Psoas muscle (tissue), 8 donors: ENCODE data around the gene DBNDD1. TPM values are rescaled to one million over a fixed set of nuclear protein-coding genes. Genes with fewer than 3 reads are reported as not detected.
A peak's percentile ranks its signal among the peaks of the same experiment; 100 is the strongest.

Source experiments
- ATAC-seq, 4 donors: fragments of 200-7000 bp; cut with Tn5 transposase; one replicate each; pipeline ENCODE4 v1.9.1; 2020; ENCODE audit warnings: moderate library complexity in 3 of 4, mild to moderate bottlenecking in 2 of 4
- DNase-seq, 2 donors: peaks; one replicate each; pipeline ENCODE4 v3.0.0-alpha.2; 2020
- H3K27ac ChIP-seq: fragments of 200-600 bp; one replicate; pipeline ENCODE4 v1.8.0; 2022
- H3K27me3 ChIP-seq, 3 donors: fragments of 200-600 bp in 1 of 3; one replicate each; pipeline versions ENCODE4 v1.6.1 to v1.8.0; 2013 to 2022; ENCODE audit warnings: low read length in 2 of 3, mild to moderate bottlenecking in 2 of 3, moderate library complexity in 1 of 3; ENCODE audit not compliant: insufficient read depth in 3 of 3
- H3K36me3 ChIP-seq, 2 donors: fragments of 200-600 bp in 1 of 2; one replicate each; pipeline versions ENCODE4 v1.6.1 to v1.8.0; 2013 to 2022; ENCODE audit warnings: low read depth in 1 of 2, mild to moderate bottlenecking in 1 of 2, moderate library complexity in 1 of 2; ENCODE audit not compliant: insufficient read depth in 1 of 2
- H3K4me1 ChIP-seq: fragments of 200-600 bp; one replicate; pipeline ENCODE4 v1.8.0; 2022
- H3K4me3 ChIP-seq: fragments of 200-600 bp; one replicate; pipeline ENCODE4 v1.8.0; 2022; ENCODE audit warnings: mild to moderate bottlenecking
- H3K9me3 ChIP-seq: fragments of 200-600 bp; one replicate; pipeline ENCODE4 v1.8.0; 2022
- WGBS, 3 donors: extraction: QIAGEN DNeasy Blood & Tissue Kit; methylation state at CpG; one replicate each; pipeline versions ENCODE4 v1.1.6 to v1.1.7; 2013; 5-methylcytosine and 5-hydroxymethylcytosine counted together
- intact Hi-C, 2 donors: fragments of 100-400 bp; cut with DNase I; formaldehyde crosslinking; loops; one replicate each; pipeline versions ENCODE4 v1.11.0 to v1.14.2; 2022
- polyA plus RNA-seq, 3 donors: library from polyadenylated mRNA; stranded (reverse); fragments of 200-250 nt; gene quantifications; one replicate each; pipeline ENCODE4 v1.2.3, GENCODE V29; 2013
- total RNA-seq, 4 donors: library from RNA; stranded (reverse); fragmentation: NEBNext Ultra II Directional in 2 of 4; extraction: Animal tissue kit (Norgen Biotek cat#: 25700) in 2 of 4; gene quantifications; one replicate each; pipeline versions ENCODE4 v1.2.1 to v1.2.4, GENCODE V29; 2021 to 2023
- TF ChIP-seq, protein P1 (sequence below): fragments of 200-600 bp; IDR thresholded peaks from one replicate; pipeline ENCODE4 v1.8.0; 2022; ENCODE audit warnings: antibody characterized with exemption
- donor health status: healthy with polysubstance abuse.
- donor health status: DM: no; HTN: no; CAD: no; lungs with moderate emphysema.
- donor health status: Bipolar disorder and iron deficiency.
- donor health status: healthy.
- donor health status: DM: yes; HTN: yes; CAD: no.
- donor health status: DM: no; HTN: no; CAD: no.
- donor health status: DM: no; HTN: no; CAD: no.
- donor health status: DM: yes; HTN: yes; CAD: no.

DBNDD1 gene
- total and polyA plus RNA-seq, 7 donors = 14.1 to 37.8 (median 20.2) TPM

DNA sequence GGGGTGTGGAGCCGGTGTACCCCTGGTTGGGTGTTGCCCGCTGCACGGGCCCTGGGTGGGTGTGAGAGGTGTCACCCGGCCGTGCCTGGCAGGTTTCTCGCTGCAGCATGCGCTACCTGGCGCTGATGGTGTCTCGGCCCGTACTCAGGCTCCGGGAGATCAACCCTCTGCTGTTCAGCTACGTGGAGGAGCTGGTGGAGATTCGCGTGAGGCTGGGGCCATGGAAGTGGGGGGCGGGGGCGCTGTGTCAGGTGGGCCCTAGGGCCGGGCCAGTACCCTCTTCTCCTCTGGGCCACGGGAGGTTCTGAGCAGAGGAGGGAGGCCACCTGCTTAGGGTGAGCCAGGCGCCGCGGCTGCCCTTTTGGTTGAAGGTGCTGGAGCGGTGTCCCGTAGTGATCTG lies 57.3 kb downstream of the DBNDD1 start:
- no peak for DNase-seq
- TF ChIP-seq, protein P1, sequence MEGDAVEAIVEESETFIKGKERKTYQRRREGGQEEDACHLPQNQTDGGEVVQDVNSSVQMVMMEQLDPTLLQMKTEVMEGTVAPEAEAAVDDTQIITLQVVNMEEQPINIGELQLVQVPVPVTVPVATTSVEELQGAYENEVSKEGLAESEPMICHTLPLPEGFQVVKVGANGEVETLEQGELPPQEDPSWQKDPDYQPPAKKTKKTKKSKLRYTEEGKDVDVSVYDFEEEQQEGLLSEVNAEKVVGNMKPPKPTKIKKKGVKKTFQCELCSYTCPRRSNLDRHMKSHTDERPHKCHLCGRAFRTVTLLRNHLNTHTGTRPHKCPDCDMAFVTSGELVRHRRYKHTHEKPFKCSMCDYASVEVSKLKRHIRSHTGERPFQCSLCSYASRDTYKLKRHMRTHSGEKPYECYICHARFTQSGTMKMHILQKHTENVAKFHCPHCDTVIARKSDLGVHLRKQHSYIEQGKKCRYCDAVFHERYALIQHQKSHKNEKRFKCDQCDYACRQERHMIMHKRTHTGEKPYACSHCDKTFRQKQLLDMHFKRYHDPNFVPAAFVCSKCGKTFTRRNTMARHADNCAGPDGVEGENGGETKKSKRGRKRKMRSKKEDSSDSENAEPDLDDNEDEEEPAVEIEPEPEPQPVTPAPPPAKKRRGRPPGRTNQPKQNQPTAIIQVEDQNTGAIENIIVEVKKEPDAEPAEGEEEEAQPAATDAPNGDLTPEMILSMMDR = no peak

DNA sequence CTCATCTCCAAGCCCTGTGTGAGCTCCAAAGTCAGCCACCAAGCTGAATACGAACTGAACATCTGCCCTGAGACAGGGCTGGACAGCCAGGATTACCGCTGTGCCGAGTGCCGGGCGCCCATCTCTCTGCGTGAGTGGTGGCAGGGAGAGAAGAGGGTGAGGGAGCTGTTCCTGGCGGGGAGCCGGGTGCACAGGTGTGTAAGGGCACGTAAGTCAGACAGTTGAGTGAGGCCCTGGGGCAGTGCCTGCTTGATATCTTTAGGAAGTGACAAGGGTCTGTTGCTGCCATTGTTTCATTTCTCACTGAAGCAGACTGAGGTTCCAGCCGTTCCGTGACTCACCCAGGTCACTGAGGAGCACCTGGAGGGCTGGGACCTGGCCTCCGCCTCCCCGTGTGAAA lies 58.3 kb downstream of the DBNDD1 start:
- H3K9me3 ChIP-seq = no peaks in the 10 kb centered on the region
- no peaks in the 10 kb centered on the region for H3K27me3 ChIP-seq
- TF ChIP-seq, protein P1 = no peak
- H3K36me3 ChIP-seq = peaks cover 0 to 85% of the 10 kb centered on the region in 2 donors
- WGBS, 3 donors = 88 to 91% (median 91%) methylated on average over 13 of the region's 13 CpGs
- ATAC-seq (no peak), DNase-seq (no peak)
- H3K4me3 ChIP-seq = no peak overlapping the region
- H3K27ac ChIP-seq = no peak overlapping the region
- no peaks in the 10 kb centered on the region for H3K4me1 ChIP-seq
- intact Hi-C loops = no loop called here

More for the DNA sequence above, 57.3 kb downstream of the DBNDD1 start:
- Histone ChIP-seq H3K4me3 (no peak overlapping the region), H3K4me1 (no peaks in the 10 kb centered on the region), H3K27ac (no peak overlapping the region), H3K36me3 (peaks cover 0 to 80% of the 10 kb centered on the region in 2 donors), H3K27me3 (no peaks in the 10 kb centered on the region), H3K9me3 (no peaks in the 10 kb centered on the region)
- intact Hi-C loops = no loop called here
- no peak for ATAC-seq
- 94 to 95% (median 94%) methylated on average over 20 to 23 of the region's 23 CpGs for WGBS, 3 donors

DNA sequence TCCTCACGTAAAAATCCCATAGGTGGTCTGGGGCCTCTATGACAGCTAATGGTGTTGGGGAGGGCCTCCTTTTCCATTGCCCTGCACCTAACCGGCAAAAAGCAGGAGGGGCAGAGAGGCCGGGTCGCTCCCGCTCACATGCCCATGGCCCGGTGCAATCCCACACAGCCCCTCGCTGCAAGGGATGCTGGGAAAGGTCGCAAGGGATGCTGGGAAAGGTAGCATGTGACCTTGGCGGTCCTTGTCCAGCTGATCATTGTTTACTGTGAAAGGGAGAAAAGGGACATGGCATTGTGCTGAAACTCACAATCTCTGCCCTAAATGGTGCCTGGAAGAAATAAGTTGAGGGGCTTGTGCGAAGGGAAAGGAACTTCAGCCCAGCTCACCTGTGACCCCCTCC lies 60.7 kb downstream of the DBNDD1 start:
- Histone ChIP-seq H3K27ac (no peak overlapping the region), H3K4me1 (no peaks in the 10 kb centered on the region), H3K36me3 (peaks cover 0 to 76% of the 10 kb centered on the region in 2 donors), H3K4me3 (no peak overlapping the region), H3K27me3 (no peaks in the 10 kb centered on the region), H3K9me3 (no peaks in the 10 kb centered on the region)
- 93 to 97% (median 97%) methylated on average over 10 of the region's 10 CpGs for WGBS, 3 donors
- TF ChIP-seq, protein P1 = no peak
- DNase-seq (no peak), ATAC-seq (no peak)
- intact Hi-C loops = no loop called here

DNA sequence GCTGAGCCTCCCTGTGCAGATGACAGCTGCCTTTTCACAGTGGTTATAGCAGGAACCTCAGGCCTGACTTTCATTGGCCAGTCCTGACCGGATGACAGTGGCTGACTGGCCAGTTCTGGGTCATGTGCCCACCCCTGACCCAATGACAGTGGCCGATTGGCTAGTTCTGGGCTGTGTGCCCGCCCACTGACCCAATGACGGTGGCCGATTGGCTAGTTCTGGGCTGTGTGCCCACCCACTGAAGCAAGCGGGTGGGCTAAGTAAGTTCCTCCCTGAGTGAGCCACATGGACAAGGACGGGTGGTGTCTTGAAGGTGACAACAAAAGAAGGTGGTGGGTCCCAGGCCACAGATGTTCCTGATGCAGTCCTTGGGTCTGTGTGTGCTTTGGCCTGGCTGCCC lies 61.2 kb downstream of the DBNDD1 start:
- intact Hi-C loops = no loop called here
- no peaks in the 10 kb centered on the region for H3K27me3 ChIP-seq
- ATAC-seq (peak; percentile 47 to 80 (median 62)), DNase-seq (peak in 1 of 2 donors; percentile 70)
- H3K36me3 ChIP-seq = peaks cover 0 to 70% of the 10 kb centered on the region in 2 donors
- H3K4me3 ChIP-seq = no peak overlapping the region
- no peaks in the 10 kb centered on the region for H3K9me3 ChIP-seq
- no peak overlapping the region for H3K27ac ChIP-seq
- no peaks in the 10 kb centered on the region for H3K4me1 ChIP-seq
- TF ChIP-seq, protein P1 = no peak
- 87 to 90% (median 88%) methylated on average over 7 of the region's 7 CpGs for WGBS, 3 donors

DNA sequence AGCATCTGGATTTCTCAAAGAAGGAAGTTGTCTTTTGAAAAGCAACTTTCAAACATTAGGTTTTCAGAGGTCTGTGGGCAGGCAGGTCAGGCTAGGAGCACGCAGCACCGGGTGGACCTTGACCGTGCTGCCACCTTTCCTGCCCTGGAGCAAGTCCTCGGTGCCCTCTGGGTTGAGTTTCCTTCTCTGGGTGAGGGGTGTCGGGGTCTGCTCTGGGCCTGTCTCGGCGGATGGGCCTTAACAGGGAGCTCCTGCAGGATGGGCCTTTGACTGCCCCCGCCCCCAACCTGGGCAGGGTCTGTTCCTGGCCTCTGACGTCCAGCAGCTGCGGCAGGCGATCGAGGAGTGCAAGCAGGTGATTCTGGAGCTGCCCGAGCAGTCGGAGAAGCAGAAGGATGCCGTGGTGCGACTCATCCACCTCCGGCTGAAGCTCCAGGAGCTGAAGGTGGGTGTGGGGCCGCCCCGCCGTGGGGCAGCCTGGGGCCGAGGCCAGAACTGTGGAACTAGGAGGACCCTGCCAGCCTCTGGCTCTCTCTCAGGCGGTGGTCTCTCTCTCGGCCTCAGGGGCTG lies 62.0 kb downstream of the DBNDD1 start:
- Histone ChIP-seq H3K27me3 (no peaks in the 10 kb centered on the region), H3K36me3 (peaks cover 0 to 66% of the 10 kb centered on the region in 2 donors), H3K9me3 (no peaks in the 10 kb centered on the region), H3K4me3 (peak overlapping the region; percentile 28), H3K27ac (no peak overlapping the region), H3K4me1 (no peaks in the 10 kb centered on the region)
- intact Hi-C loops = no loop called here
- no peak for ATAC-seq
- WGBS, 3 donors = 91 to 92% (median 92%) methylated on average over 22 to 23 of the region's 23 CpGs
- TF ChIP-seq, protein P1 = no peak
- no peak for DNase-seq
